Measurements from ENCODE around the gene ZNF493.
A peak's percentile ranks its signal among the peaks of the same experiment; 100 is the strongest.

The ZNF493 gene

GRCh38 chr19:21463449-21464105 is 66.6 kb downstream of the ZNF493 start:
- peak; percentile 84 for DNase-seq

GRCh38 chr19:21466627-21467026 is 69.7 kb downstream of the ZNF493 start:
- DNase-seq, result no peak

- no peak for DNase-seq
Observed at GRCh38 chr19:21468791-21469190, 71.9 kb downstream of the ZNF493 start.

GRCh38 chr19:21472507-21472906 is 75.6 kb downstream of the ZNF493 start:
- DNase-seq, result no peak

GRCh38 chr19:21474671-21475181 is 77.8 kb downstream of the ZNF493 start:
- peak; percentile 92 for DNase-seq

Data from left hindlimb (tissue), 1 donor.